IPS-18c (cell line): Measurements from ENCODE around the gene PLCL2.

ENCODE experiments used
- H3K4me3 ChIP-seq: 2 replicates; pipeline ENCODE4 v1.7.0; 2013; ENCODE audit warnings: low read depth, mild to moderate bottlenecking, low read length, moderate library complexity; ENCODE audit not compliant: insufficient read depth
- H3K9me3 ChIP-seq: one replicate; pipeline ENCODE4 v1.6.1; 2013; ENCODE audit warnings: mild to moderate bottlenecking, low read length, moderate library complexity; ENCODE audit not compliant: control insufficient read depth, insufficient read depth

PLCL2 gene

DNA sequence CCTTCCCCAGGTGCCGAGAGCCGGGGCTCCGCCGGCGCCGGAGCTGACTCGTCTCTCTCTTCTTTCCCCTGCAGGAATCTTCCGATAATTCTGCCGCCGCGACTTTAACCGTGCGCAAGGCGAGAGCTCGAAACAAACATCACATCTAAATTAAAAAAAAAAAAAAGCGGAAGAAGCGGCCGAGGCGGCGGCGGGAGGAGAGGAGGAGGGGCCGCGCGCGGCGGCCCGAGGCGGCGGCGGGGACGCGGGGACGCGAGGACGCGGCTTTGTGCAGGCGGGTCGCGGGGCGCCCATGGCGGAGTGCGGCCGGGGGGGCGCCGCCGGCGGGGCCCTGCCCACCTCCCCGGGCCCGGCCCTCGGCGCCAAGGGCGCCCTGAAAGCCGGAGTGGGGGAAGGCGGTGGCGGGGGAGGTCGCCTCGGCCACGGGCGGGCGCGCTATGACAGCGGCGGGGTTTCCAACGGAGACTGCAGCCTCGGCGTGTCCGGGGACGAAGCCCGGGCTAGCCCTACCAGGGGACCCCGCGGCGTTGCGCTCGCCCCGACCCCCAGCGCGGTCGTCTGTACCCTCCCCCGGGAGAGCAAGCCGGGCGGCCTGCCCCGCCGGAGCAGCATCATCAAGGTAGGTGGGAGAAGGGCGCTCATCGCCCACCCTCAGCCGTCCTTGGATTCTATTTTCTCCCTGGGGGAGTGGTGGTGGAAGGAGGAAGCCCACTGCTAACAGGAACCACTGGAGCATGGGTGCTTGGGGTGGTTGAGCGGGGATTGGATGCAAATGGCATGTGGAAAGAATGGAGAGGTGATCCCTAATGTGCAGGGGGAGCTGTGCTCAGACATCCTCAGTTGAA lies at the start of gene PLCL2:
TSS of gene PLCL2 (plus strand) at position 208 of the 845 bp plus-strand sequence. CDS start at position 293, 85 bp downstream.
- H3K9me3 ChIP-seq: peaks cover 2% of the 10 kb centered on the region
- peak within 1 kb of the TSS; percentile 72 for H3K4me3 ChIP-seq

DNA sequence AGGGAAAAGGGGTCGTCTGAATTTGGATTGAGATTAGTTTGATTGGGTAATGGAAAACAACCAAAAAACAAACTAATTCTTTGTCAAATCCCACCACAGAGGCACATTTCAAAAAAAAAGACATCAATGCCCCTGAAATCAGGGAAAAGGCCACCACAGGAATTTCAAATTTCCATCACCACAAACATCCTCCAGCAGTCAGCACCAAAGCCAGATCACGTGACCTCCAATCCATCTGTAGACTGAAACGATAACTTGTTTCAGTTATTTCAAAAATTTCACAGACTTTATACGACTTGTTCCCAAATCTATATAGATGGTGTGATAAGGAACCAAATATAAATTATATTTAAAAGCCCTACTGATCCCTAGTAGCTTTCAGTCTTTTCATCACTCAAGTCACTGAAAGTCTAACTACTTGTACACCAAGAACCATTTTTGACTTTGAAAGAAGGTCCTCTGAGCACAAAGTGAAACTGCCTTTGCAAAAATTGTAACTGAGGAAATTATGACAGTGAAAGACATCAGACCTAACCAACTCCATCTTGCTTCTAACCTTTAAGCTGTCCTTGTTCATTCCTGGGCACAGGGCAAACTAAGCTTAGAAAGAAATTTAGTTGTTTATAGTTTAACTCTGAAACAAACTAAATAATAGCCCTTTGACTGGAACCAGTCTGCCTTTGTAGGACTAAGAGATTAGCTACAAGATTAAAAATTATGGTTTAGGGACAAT lies 48.1 kb upstream of the PLCL2 start:
- H3K9me3 ChIP-seq: no peaks in the 10 kb centered on the region

DNA sequence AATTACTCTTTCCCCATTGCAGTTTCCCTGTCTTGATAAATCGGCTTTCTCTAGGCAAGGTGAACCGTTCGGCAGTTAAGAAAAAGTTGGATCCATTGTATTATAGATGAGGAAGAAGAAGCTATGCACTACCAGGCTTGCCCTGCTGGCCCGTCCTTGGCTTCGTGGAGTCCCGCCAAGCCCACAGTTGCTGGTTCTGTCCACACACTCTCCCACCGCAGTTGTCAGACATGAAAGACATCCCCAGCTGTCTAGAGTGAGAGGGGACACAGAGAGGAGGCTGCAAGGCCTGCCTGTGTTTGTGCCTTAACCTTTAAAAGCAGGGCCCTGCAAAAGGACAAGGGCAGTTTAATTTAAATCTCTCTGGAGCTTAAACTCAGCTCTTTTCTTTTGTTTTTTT lies 47.2 kb upstream of the PLCL2 start:
- no peak overlapping the region for H3K4me3 ChIP-seq
- no peaks in the 10 kb centered on the region for H3K9me3 ChIP-seq

More for the DNA sequence above, 48.1 kb upstream of the PLCL2 start:
- no peak overlapping the region for H3K4me3 ChIP-seq

GRCh38 chr3:16838561-16838960 lies 46.2 kb upstream of the PLCL2 start:
- Histone ChIP-seq H3K4me3 (no peak overlapping the region), H3K9me3 (no peaks in the 10 kb centered on the region)

DNA sequence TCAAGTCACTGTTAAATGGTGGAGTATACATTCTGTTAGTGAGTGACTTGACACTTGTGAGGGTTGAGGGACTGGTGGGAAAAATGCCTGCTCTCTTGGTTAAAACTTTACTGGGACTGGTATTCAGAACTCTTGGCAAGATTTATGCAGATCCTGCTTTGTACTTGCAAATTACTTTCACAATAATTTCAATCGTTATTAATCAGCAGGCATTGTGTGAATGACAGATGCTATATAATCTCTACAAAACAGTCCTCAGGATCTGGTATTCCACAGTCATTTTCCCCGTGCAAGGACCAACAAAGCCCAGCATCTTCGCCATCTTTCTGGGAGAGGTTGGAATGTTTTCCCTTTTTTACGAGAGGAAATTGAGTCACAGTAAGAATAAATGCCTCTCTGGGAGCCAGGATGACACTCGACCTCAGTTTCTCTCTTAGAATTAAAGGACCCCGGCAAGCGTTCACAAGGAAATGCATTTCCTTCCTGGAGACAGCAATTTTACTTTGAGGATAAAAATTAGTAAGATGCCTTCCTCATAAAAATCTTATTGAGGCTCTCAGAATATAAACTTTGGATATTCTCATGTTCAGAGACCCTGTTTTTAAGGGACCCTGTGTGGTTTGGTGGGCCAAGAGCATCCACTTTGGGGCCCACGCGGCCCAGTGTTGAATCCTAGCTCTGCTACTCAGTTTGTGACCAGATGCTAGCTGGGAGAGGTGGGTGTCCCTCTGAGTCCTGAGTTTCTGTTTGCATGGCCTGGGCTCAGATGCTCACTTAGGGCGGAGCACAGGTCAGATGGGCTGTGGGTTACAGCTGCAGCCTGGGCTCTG lies 45.3 kb upstream of the PLCL2 start:
- Histone ChIP-seq H3K9me3 (no peaks in the 10 kb centered on the region), H3K4me3 (no peak overlapping the region)

- H3K9me3 ChIP-seq: no peaks in the 10 kb centered on the region
- H3K4me3 ChIP-seq: no peak overlapping the region
Measured at GRCh38 chr3:16840101-16840424, 44.7 kb upstream of the PLCL2 start.

DNA sequence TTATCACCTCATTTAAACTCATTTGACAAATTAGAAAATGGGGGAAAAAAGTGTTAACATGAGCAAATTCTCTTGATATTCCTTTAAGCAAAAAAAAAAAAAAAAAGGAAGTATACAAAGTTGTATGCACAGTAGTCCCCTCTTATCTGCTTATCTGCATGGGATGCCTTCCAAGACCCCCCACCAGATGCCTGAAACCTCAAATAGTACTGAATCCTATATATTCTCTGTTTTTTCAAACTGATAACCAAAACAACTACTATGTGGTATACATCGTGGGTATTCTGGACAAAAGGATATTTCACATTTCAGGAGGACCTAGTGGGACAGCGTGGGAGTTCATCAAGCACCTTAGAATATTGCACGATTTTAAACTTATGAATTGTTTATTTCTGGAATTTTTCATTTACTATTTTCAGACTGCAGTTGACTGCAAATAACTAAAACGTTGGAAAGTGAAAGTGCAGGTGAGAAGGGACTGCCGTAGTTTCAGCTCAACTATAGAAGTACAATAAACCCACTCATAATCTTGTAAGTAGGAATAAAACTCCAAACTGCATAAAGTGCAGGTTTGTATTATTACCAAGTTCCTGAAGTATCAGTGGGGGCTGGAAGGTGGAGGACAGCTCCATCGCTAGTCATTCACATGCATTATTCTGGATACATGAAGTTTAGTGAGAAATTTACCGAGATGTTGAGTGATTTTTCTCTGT lies 43.6 kb upstream of the PLCL2 start:
- no peak overlapping the region for H3K4me3 ChIP-seq
- no peaks in the 10 kb centered on the region for H3K9me3 ChIP-seq

- Histone ChIP-seq H3K4me3 (no peak overlapping the region), H3K9me3 (no peaks in the 10 kb centered on the region)
Measured at GRCh38 chr3:16841904-16842271, 42.9 kb upstream of the PLCL2 start.

- H3K4me3 ChIP-seq: no peak overlapping the region
Measured at GRCh38 chr3:16842272-16843270, 42.2 kb upstream of the PLCL2 start.

GRCh38 chr3:16844222-16844621 lies 40.5 kb upstream of the PLCL2 start:
- Histone ChIP-seq H3K9me3 (no peaks in the 10 kb centered on the region), H3K4me3 (no peak overlapping the region)

More at GRCh38 chr3:16842272-16843270, 42.2 kb upstream of the PLCL2 start:
- no peaks in the 10 kb centered on the region for H3K9me3 ChIP-seq

DNA sequence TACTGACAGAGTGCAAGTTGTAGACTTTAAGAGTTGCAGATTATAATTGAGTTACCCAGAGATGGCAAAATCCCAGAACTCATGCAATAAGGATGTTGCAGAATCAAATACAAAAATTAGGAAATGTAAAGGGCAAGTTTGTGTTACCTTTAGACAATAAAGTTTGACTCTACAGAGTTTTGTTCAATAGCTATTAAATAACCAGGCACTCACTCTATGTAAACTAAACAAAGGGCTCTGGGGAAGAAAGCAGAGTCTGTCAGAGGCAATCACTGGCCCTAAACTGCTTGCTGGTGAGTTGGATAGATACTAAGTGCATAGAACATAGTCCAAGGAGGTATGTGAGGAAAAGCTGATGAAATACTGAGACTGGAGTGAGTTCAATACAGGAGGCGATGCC lies 40.0 kb upstream of the PLCL2 start:
- Histone ChIP-seq H3K9me3 (no peaks in the 10 kb centered on the region), H3K4me3 (no peak overlapping the region)

GRCh38 chr3:16846373-16847080 lies 38.2 kb upstream of the PLCL2 start:
- Histone ChIP-seq H3K9me3 (no peaks in the 10 kb centered on the region), H3K4me3 (no peak overlapping the region)

- no peak overlapping the region for H3K4me3 ChIP-seq
- no peaks in the 10 kb centered on the region for H3K9me3 ChIP-seq
Measured at GRCh38 chr3:16848007-16848406, 36.7 kb upstream of the PLCL2 start.

DNA sequence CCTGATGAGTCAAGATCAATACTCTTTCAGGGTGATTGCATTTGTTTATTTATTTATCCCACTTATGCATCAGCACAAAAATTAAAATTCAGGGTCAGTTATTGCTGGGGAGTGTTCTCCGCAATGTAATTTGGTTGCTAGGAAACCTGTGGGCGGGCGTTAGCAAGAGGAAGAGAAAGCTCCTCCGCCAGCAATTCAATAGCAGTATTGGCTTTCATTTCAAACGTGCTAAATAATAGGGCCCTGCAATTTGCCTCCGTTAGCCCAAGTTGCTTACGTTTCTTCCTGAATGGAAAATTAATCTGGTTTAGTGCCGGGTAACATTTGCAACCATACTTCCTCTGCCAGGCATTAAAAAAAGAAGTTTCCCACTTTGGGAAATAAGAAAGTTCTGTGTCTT lies 35.5 kb upstream of the PLCL2 start:
- Histone ChIP-seq H3K9me3 (no peaks in the 10 kb centered on the region), H3K4me3 (no peak overlapping the region)

DNA sequence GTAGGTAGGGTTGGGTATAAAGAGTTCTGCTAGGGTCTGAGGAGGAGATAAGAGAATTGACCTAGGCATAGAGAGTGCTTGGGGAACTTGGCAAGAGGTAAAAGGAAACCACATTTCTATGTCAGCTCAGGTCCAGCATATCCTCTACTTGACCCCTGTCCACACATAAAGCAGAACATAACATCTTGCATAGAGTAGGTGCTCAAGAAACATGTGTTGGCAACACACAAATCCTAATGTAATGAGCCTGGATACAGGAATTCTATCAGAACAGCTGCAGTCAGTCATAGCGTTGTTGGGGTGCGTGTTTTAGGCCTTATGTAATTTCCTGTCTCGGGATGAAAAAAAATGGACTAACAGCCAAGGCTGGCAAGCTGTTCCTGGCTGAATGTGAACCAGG lies 35.0 kb upstream of the PLCL2 start:
- no peak overlapping the region for H3K4me3 ChIP-seq
- no peaks in the 10 kb centered on the region for H3K9me3 ChIP-seq

GRCh38 chr3:16855497-16855896 lies 29.3 kb upstream of the PLCL2 start:
- Histone ChIP-seq H3K9me3 (no peaks in the 10 kb centered on the region), H3K4me3 (no peak overlapping the region)
